DOHH2 (cell line): Measurements from ENCODE around the gene NPTX2.

Experiments used
- EZH2phosphoT487 ChIP-seq: fragments of 200-600 bp; sonication (generic); IDR thresholded peaks from 2 replicates; pipeline ENCODE4 v1.6.1; 2017; ENCODE audit warnings: borderline replicate concordance, mild to moderate bottlenecking, antibody characterized with exemption, low read length, moderate library complexity, mixed read lengths
- TF ChIP-seq, protein P1 (sequence below): fragments of 200-600 bp; sonication (generic); IDR thresholded peaks from one replicate; pipeline ENCODE4 v1.5.1; 2014; ENCODE audit warnings: antibody characterized with exemption, mild to moderate bottlenecking, low read depth, low read length; ENCODE audit not compliant: poor library complexity, severe bottlenecking

DNA sequence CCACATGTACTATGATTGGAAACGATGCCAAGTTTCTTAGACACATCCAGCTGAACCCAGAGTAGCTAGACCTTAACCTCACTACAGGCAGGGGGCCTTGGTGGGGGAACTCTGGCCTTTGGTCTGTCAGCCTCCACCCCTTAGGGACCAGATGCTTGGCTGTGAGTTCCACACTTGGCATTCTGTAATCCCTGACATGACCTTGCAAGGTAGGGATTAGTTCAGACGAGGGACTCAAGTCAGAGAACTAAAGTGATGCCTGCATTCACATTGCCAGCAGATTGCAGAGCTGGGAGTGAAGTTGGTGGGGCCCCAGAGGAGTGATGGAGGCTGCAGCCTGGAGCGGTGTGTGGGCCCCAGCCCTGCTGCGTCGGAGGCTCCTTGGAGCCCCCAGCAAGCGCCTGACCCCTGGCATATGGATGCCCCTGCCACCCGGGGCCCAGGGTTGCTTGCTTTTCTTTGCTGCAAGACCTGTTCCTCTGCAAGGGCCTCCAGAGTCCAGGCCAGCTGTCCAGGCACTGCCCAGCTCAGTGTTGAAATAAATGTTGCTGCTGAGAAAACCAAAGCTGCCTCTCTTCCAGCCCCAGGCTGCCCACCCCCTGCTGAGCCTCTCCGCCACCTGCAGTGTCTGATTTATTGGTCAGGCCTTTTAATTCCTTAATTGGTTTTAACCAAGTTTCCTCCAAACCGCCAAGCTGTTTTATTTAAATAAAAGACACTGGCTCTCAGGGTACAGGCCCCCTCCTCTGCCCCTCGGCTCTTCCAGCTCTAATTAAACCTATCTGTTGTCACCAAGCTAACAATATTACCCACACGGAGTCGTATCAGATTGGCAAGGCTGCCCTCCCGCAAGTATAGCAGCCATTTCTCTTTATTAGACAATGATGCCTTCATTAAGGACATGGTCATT lies 4.7 kb downstream of the NPTX2 start:
- TF ChIP-seq, protein P1, sequence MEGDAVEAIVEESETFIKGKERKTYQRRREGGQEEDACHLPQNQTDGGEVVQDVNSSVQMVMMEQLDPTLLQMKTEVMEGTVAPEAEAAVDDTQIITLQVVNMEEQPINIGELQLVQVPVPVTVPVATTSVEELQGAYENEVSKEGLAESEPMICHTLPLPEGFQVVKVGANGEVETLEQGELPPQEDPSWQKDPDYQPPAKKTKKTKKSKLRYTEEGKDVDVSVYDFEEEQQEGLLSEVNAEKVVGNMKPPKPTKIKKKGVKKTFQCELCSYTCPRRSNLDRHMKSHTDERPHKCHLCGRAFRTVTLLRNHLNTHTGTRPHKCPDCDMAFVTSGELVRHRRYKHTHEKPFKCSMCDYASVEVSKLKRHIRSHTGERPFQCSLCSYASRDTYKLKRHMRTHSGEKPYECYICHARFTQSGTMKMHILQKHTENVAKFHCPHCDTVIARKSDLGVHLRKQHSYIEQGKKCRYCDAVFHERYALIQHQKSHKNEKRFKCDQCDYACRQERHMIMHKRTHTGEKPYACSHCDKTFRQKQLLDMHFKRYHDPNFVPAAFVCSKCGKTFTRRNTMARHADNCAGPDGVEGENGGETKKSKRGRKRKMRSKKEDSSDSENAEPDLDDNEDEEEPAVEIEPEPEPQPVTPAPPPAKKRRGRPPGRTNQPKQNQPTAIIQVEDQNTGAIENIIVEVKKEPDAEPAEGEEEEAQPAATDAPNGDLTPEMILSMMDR, result no peak
- no peak for TF ChIP-seq EZH2phosphoT487
